HepG2 (cell line): ENCODE data around the gene PLB1. TPM values are rescaled to one million over a fixed set of nuclear protein-coding genes. Genes with fewer than 3 reads are reported as not detected.

Experiments used
- ARID3A ChIP-seq: IDR thresholded peaks from 2 replicates; pipeline ENCODE4 v1.6.1; 2012; ENCODE audit warnings: low read depth, low read length, improper control_type of control experiment
- CTCF ChIP-seq: sonication (generic); formaldehyde crosslinking; IDR thresholded peaks from 2 replicates; pipeline ENCODE4 v1.5.0; 2020; ENCODE audit warnings: mild to moderate bottlenecking, missing genetic modification reagents, moderate library complexity
- DPF2 ChIP-seq: sonication (generic); formaldehyde crosslinking; IDR thresholded peaks from 2 replicates; pipeline ENCODE4 v1.4.0; 2020; ENCODE audit warnings: mild to moderate bottlenecking, low read depth, missing genetic modification reagents, borderline replicate concordance
- GTF2F1 ChIP-seq: fragments of 150-350 bp; IDR thresholded peaks from 2 replicates; pipeline ENCODE4 v1.6.1; 2014; ENCODE audit warnings: low read length
- NPAS2 ChIP-seq: sonication (generic); formaldehyde crosslinking; IDR thresholded peaks from 2 replicates; pipeline ENCODE4 v1.8.0; 2022; ENCODE audit warnings: mild to moderate bottlenecking, missing genetic modification reagents, borderline replicate concordance
- SAFB2 ChIP-seq: sonication (generic); formaldehyde crosslinking; IDR thresholded peaks from 2 replicates; pipeline ENCODE4 v1.5.1; 2020; ENCODE audit warnings: missing genetic modification reagents, low read depth, mild to moderate bottlenecking, borderline replicate concordance
- SSRP1 ChIP-seq: IDR thresholded peaks from 2 replicates; pipeline ENCODE4 v1.6.1; 2016; ENCODE audit warnings: control low read depth
- ZNF253 ChIP-seq: sonication (generic); formaldehyde crosslinking; IDR thresholded peaks from 2 replicates; pipeline ENCODE4 v1.8.0; 2022; ENCODE audit warnings: mild to moderate bottlenecking, missing genetic modification reagents, borderline replicate concordance
- ZNF317 ChIP-seq: sonication (generic); formaldehyde crosslinking; IDR thresholded peaks from 2 replicates; pipeline ENCODE4 v1.5.0; 2020; ENCODE audit warnings: mild to moderate bottlenecking, missing genetic modification reagents
- ZNF318 ChIP-seq: sonication (generic); formaldehyde crosslinking; IDR thresholded peaks from 2 replicates; pipeline ENCODE4 v1.4.0; 2020; ENCODE audit warnings: mild to moderate bottlenecking, missing genetic modification reagents
- ZNF333 ChIP-seq: sonication (generic); formaldehyde crosslinking; IDR thresholded peaks from 2 replicates; pipeline ENCODE4 v1.4.0; 2020; ENCODE audit warnings: mild to moderate bottlenecking, missing genetic modification reagents, borderline replicate concordance
- ZNF446 ChIP-seq: sonication (generic); formaldehyde crosslinking; IDR thresholded peaks from 2 replicates; pipeline ENCODE4 v1.5.0; 2020; ENCODE audit warnings: mild to moderate bottlenecking, missing genetic modification reagents
- ZNF552 ChIP-seq: sonication (generic); formaldehyde crosslinking; IDR thresholded peaks from 2 replicates; pipeline ENCODE4 v1.9.0; 2022; ENCODE audit warnings: missing genetic modification reagents, mild to moderate bottlenecking, borderline replicate concordance
- polyA plus RNA-seq, 8 experiments: library from polyadenylated mRNA; depleted of rRNA in 3 of 8; stranded (reverse) in 7 of 8; unstranded in 1 of 8; fragments of >200 nt; fragmentation: Illumina TruSeq in 4 of 8; extraction: Trizol in 4 of 8; gene quantifications; 2 replicates each; pipeline versions ENCODE4 v1.2.1 to v1.2.3, GENCODE V29; 2011 to 2016; ENCODE audit warnings: low read depth in 4 of 8, missing spikeins in 1 of 8, mixed read lengths in 1 of 8; ENCODE audit not compliant: insufficient read depth in 1 of 8
- total RNA-seq, 5 experiments: library from RNA; depleted of rRNA; stranded (reverse); fragments of >200 nt; fragmentation: Illumina TruSeq; extraction: Trizol; gene quantifications; 2 replicates each; pipeline ENCODE4 v1.2.3, GENCODE V29; 2016; ENCODE audit warnings: low read depth in 1 of 5
- TF ChIP-seq, protein P1 (sequence below): sonication (generic); formaldehyde crosslinking; IDR thresholded peaks from 2 replicates; pipeline ENCODE4 v1.5.0; 2020; ENCODE audit warnings: missing genetic modification reagents

PLB1 gene
- total and polyA plus RNA-seq, 2 of the 13 experiments (the other 11 are each of a cell fraction or from before 2014, with no cell fraction given): 0.20 to 1.8 TPM

GRCh38 chr2:28618221-28619141 is 122.6 kb downstream of the PLB1 start (continued):
- no peak for TF ChIP-seq NPAS2 (CRISPR knock-in tag)
- TF ChIP-seq, protein P1, sequence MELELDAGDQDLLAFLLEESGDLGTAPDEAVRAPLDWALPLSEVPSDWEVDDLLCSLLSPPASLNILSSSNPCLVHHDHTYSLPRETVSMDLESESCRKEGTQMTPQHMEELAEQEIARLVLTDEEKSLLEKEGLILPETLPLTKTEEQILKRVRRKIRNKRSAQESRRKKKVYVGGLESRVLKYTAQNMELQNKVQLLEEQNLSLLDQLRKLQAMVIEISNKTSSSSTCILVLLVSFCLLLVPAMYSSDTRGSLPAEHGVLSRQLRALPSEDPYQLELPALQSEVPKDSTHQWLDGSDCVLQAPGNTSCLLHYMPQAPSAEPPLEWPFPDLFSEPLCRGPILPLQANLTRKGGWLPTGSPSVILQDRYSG (CRISPR knock-in tag): no peak
- no peak for TF ChIP-seq DPF2 (CRISPR knock-in tag)
- 0 out of 2 replicates have a peak, but pooled peaks have one; percentile 32 for TF ChIP-seq SAFB2
- no peak for TF ChIP-seq ZNF317 (CRISPR knock-in tag)
- no peak for TF ChIP-seq ARID3A
- no peak for TF ChIP-seq ZNF446 (CRISPR knock-in tag)
- no peak for TF ChIP-seq GTF2F1
- TF ChIP-seq ZNF253 (CRISPR knock-in tag): no peak; the same call in 1 of the 2 replicates
- TF ChIP-seq ZNF318: no peak
- TF ChIP-seq ZNF333: no peak
- TF ChIP-seq SSRP1 (CRISPR knock-in tag): no peak
- no peak for TF ChIP-seq CTCF (CRISPR knock-in tag)
- TF ChIP-seq ZNF552 (CRISPR knock-in tag): no peak
